PC-9 (cell line): Measurements from ENCODE around the gene MELTF. TPM values are rescaled to one million over a fixed set of nuclear protein-coding genes. Genes with fewer than 3 reads are reported as not detected.

Source experiments
- BruUV-seq: library from RNA; stranded (reverse); fragments of 400-500 nt; replicated peaks from 2 replicates; lab custom pipeline; 2021; lab: Mats Ljungman, UMichigan
- CTCF ChIA-PET: fragments of 300-600 bp; sonication (Branson Sonifier 250); formaldehyde crosslinking; loops from one replicate; lab custom pipeline; 2022; ENCODE audit warnings: antibody characterized with exemption; lab: Charles Lee
- POLR2A ChIA-PET: fragments of 300-600 bp; sonication (Branson Sonifier 250); formaldehyde crosslinking; loops from one replicate; lab custom pipeline; 2022; ENCODE audit warnings: antibody characterized with exemption; ENCODE audit not compliant: unreplicated experiment; lab: Charles Lee
- DNase-seq, 2 experiments: peaks; one replicate each; pipeline versions ENCODE4 v3.0.0 to v3.0.0-alpha.2; 2015 to 2022; ENCODE audit warnings: mixed read lengths in 1 of 2
- H2AFZ ChIP-seq: fragments of 200-600 bp; sonication (generic); 2 replicates; pipeline ENCODE4 v1.8.1; 2017; ENCODE audit warnings: antibody characterized with exemption
- H3F3A ChIP-seq: fragments of 200-600 bp; sonication (generic); 2 replicates; pipeline ENCODE4 v1.8.1; 2017; ENCODE audit warnings: antibody characterized with exemption, mild to moderate bottlenecking, low read depth; ENCODE audit not compliant: insufficient read depth
- H3K27ac ChIP-seq: fragments of 200-600 bp; sonication (generic); 2 replicates; pipeline ENCODE4 v1.6.1; 2016; ENCODE audit warnings: mixed run types
- H3K27me3 ChIP-seq: fragments of 200-600 bp; sonication (generic); 2 replicates; pipeline ENCODE4 v1.6.1; 2016; ENCODE audit warnings: low read depth, mixed run types; ENCODE audit not compliant: insufficient read depth
- H3K36me3 ChIP-seq: fragments of 200-600 bp; sonication (generic); 2 replicates; pipeline ENCODE4 v1.6.1; 2016; ENCODE audit warnings: low read depth, mixed run types
- H3K4me1 ChIP-seq: fragments of 200-600 bp; sonication (generic); replicated peaks from 2 replicates; pipeline ENCODE4 v1.6.1; 2016; ENCODE audit warnings: mixed run types; ENCODE audit not compliant: insufficient read depth
- H3K4me2 ChIP-seq: fragments of 200-600 bp; sonication (generic); 2 replicates; pipeline ENCODE4 v1.6.1; 2017; ENCODE audit warnings: mixed run types
- H3K4me3 ChIP-seq: fragments of 200-600 bp; sonication (generic); 2 replicates; pipeline ENCODE4 v1.6.1; 2016; ENCODE audit warnings: mixed run types
- H3K79me2 ChIP-seq: fragments of 200-600 bp; sonication (generic); 2 replicates; pipeline ENCODE4 v1.6.1; 2017; ENCODE audit warnings: low read depth, mixed run types
- H3K9me2 ChIP-seq: fragments of 200-600 bp; sonication (generic); 2 replicates; pipeline ENCODE4 v1.8.1; 2017; ENCODE audit warnings: mild to moderate bottlenecking; ENCODE audit not compliant: insufficient read depth
- H3K9me3 ChIP-seq: fragments of 200-600 bp; sonication (generic); 2 replicates; pipeline ENCODE4 v1.8.1; 2016; ENCODE audit warnings: low read depth; ENCODE audit not compliant: insufficient read depth
- H4K20me1 ChIP-seq: fragments of 200-600 bp; sonication (generic); 2 replicates; pipeline ENCODE4 v1.8.1; 2017; ENCODE audit not compliant: insufficient read depth
- CTCF ChIP-seq: fragments of 200-600 bp; sonication (generic); conservative IDR thresholded peaks from 2 replicates; pipeline ENCODE4 v1.6.1; 2017; ENCODE audit warnings: mixed run types, antibody characterized with exemption, mild to moderate bottlenecking, moderate library complexity
- EZH2 ChIP-seq: fragments of 200-600 bp; sonication (generic); IDR thresholded peaks from 2 replicates; pipeline ENCODE4 v1.8.0; 2017; ENCODE audit warnings: antibody characterized with exemption, low read depth
- intact Hi-C: fragments of 100-400 bp; cut with micrococcal nuclease; formaldehyde crosslinking; loops from one replicate; pipeline ENCODE4 v1.10.0; 2022; ENCODE audit not compliant: unreplicated experiment
- total RNA-seq: library from RNA; stranded (reverse); gene quantifications from 2 replicates; pipeline ENCODE4 v1.2.3, GENCODE V29; 2021

MELTF gene
- total RNA-seq, 1 experiment from 2014 or later: 154 TPM

DNA sequence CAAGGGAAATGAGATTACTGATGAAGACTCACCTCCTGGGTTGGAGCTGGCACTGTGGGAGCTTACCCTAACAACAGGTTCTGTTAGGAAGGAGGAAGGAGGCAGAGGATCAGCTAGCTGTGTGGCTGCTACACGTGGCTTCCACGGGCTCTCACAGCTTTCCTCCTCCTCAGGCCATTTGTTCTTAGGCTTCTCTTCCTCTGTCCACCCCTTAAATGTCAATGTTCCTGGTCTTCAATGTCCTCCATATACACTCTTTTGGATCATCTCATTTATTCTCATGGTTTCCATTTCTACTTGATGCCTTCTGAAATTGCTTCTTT, 66.0 kb downstream of the MELTF start:
- no peak for TF ChIP-seq CTCF
- H3K4me3 ChIP-seq: no peak overlapping the region
- H3K9me2 ChIP-seq: no peaks in the 10 kb centered on the region
- no TSS peak for BruUV-seq
- H4K20me1 ChIP-seq: no peaks in the 10 kb centered on the region
- no peak overlapping the region for H2AFZ ChIP-seq
- CTCF ChIA-PET: no interaction called here
- POLR2A ChIA-PET: no interaction called here
- DNase-seq: no peak
- H3K4me1 ChIP-seq: no peaks in the 10 kb centered on the region
- H3K4me2 ChIP-seq: no peak overlapping the region
- no peaks in the 10 kb centered on the region for H3F3A ChIP-seq
- intact Hi-C loops: no loop called here
- peaks cover 6% of the 10 kb centered on the region for H3K27me3 ChIP-seq
- no peaks in the 10 kb centered on the region for H3K79me2 ChIP-seq
- no peaks in the 10 kb centered on the region for H3K36me3 ChIP-seq
- H3K27ac ChIP-seq: no peak overlapping the region
- H3K9me3 ChIP-seq: no peaks in the 10 kb centered on the region

DNA sequence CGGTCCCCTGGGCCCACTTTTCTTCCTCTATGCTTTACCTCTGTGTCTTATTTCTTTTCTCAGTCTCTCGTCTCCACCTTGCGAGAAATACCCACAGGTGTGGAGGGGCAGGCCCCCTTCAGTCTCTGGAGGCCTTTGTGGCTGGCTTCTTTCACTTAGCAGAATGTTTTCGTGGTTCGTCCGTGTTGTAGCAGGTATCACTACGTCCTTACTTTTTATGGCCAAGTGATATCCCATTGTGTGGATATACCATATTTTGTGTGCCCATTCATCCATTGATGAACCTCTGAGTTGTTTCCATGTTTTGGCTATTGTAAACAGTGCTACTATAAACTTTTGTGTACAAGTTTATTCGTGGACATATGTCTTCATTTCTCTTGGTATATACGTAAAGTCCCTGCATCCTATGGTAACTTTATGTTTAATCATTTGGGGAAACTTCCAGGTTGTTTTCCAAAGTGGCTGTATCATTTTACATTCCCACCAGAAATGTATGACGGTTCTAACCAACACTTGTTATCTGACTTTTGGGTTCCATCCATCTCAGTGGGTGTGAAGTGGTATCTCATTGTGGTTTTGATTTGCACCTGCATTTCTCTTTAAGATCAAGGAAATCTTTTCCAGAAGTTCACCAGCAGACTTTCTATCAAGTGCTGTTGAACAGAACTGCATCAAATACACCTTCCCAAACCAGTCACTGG, 66.5 kb downstream of the MELTF start:
- CTCF ChIA-PET: no interaction called here
- H3K36me3 ChIP-seq: no peaks in the 10 kb centered on the region
- no peaks in the 10 kb centered on the region for H3K4me1 ChIP-seq
- no peaks in the 10 kb centered on the region for H3K9me3 ChIP-seq
- POLR2A ChIA-PET: no interaction called here
- H3K4me3 ChIP-seq: no peak overlapping the region
- DNase-seq: no peak
- no peaks in the 10 kb centered on the region for H3K79me2 ChIP-seq
- intact Hi-C loops: no loop called here
- no peak overlapping the region for H3K27ac ChIP-seq
- no peak overlapping the region for H3K4me2 ChIP-seq
- no peaks in the 10 kb centered on the region for H4K20me1 ChIP-seq
- H2AFZ ChIP-seq: no peak overlapping the region
- peaks cover 2% of the 10 kb centered on the region for H3K27me3 ChIP-seq
- BruUV-seq: no TSS peak
- H3F3A ChIP-seq: no peaks in the 10 kb centered on the region
- no peaks in the 10 kb centered on the region for H3K9me2 ChIP-seq
- no peak for TF ChIP-seq EZH2
- TF ChIP-seq CTCF: no peak

DNA sequence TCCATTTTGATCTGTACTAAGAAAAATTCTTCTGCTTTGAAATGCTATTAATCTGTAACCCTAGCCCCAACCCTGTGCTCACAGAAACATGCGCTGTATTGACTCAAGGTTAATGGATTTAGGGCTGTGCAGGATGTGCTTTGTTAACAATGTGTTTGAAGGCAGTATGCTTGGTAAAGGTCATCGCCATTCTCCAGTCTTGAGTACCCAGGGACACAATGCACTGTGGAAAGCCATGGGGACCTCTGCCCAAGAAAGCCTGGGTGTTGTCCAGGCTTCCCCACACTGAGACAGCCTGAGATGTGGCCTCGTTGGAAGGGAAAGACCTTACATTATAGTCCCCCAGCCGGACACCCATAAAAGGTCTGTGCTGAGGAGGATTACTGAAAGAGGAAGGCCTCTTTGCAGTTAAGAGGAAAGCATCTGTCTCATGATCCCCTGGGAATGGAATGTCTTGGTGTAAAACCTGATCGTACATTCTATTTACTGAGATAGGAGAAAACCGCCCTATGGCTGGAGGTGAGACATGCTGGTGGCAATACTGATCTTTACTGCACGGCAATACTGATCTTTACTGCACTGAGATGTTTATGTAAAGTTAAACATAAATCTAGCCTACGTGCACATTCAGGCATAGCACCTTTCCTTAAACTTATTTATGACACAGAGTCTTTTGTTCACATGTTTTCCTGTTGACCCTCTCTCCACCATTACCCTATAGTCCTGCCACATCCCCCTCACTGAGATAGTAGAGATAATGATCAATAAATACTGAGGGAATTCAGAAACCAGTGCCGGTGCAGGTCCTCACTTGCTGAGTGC, 67.3 kb downstream of the MELTF start:
- TF ChIP-seq CTCF (no peak), EZH2 (no peak)
- Histone ChIP-seq H3K9me3 (no peaks in the 10 kb centered on the region), H3K4me3 (no peak overlapping the region), H3K27ac (no peak overlapping the region), H3F3A (no peaks in the 10 kb centered on the region), H4K20me1 (no peaks in the 10 kb centered on the region), H2AFZ (no peak overlapping the region), H3K27me3 (no peaks in the 10 kb centered on the region), H3K4me1 (no peaks in the 10 kb centered on the region), H3K36me3 (no peaks in the 10 kb centered on the region), H3K79me2 (no peaks in the 10 kb centered on the region), H3K4me2 (no peak overlapping the region), H3K9me2 (no peaks in the 10 kb centered on the region)
- CTCF ChIA-PET: no interaction called here
- POLR2A ChIA-PET: no interaction called here
- BruUV-seq: no TSS peak
- no peak for DNase-seq
- intact Hi-C loops: no loop called here
